Measurements from ENCODE around the gene GNRH2. TPM values are rescaled to one million over a fixed set of nuclear protein-coding genes. Genes with fewer than 3 reads are reported as not detected.

The GNRH2 gene
- total RNA-seq, 1 donor from 2014 or later = 2.7 TPM

- TF ChIP-seq CTCF (IDR thresholded peaks at IDR 0.05; ENCODE audit: unreplicated experiment) = no peak
- no peaks in the 10 kb centered on the region for H3K27me3 Mint-ChIP-seq
- no peak overlapping the region for H3K27ac Mint-ChIP-seq
- H3K36me3 Mint-ChIP-seq (ENCODE audit: insufficient read depth) = peaks cover 18% of the 10 kb centered on the region
- H3K4me1 Mint-ChIP-seq (ENCODE audit: low read depth) = no peaks in the 10 kb centered on the region
- DNase-seq (ENCODE audit: low spot score, unreplicated experiment) = no peak
- H3K9me3 Mint-ChIP-seq (ENCODE audit: low read depth) = no peaks in the 10 kb centered on the region
- H3K4me3 Mint-ChIP-seq (ENCODE audit: low read depth) = no peak overlapping the region
Measured at GRCh38 chr20:3032624-3033023, 10.8 kb upstream of the GNRH2 start.

- Mint-ChIP-seq H3K4me3 (ENCODE audit: low read depth) (no peak overlapping the region), H3K36me3 (ENCODE audit: insufficient read depth) (peaks cover 27% of the 10 kb centered on the region), H3K4me1 (ENCODE audit: low read depth) (peaks cover 13% of the 10 kb centered on the region), H3K27me3 (no peaks in the 10 kb centered on the region), H3K9me3 (ENCODE audit: low read depth) (no peaks in the 10 kb centered on the region), H3K27ac (no peak overlapping the region)
- no peak for TF ChIP-seq CTCF (IDR thresholded peaks at IDR 0.05; ENCODE audit: unreplicated experiment)
- DNase-seq (ENCODE audit: low spot score, unreplicated experiment) = no peak
Measured at GRCh38 chr20:3037654-3038053, 5.8 kb upstream of the GNRH2 start.

- no peaks in the 10 kb centered on the region for H3K9me3 Mint-ChIP-seq (ENCODE audit: low read depth)
- H3K27ac Mint-ChIP-seq = no peak overlapping the region
- H3K27me3 Mint-ChIP-seq = no peaks in the 10 kb centered on the region
- no peak for TF ChIP-seq CTCF (IDR thresholded peaks at IDR 0.05; ENCODE audit: unreplicated experiment)
- H3K36me3 Mint-ChIP-seq (ENCODE audit: insufficient read depth) = peaks cover 27% of the 10 kb centered on the region
- no peak for DNase-seq (ENCODE audit: low spot score, unreplicated experiment)
- H3K4me1 Mint-ChIP-seq (ENCODE audit: low read depth) = peaks cover 16% of the 10 kb centered on the region
- H3K4me3 Mint-ChIP-seq (ENCODE audit: low read depth) = no peak overlapping the region
Measured at GRCh38 chr20:3038454-3038853, 5.0 kb upstream of the GNRH2 start.

GRCh38 chr20:3039426-3039825, 4.0 kb upstream of the GNRH2 start:
- no peak for TF ChIP-seq CTCF (IDR thresholded peaks at IDR 0.05; ENCODE audit: unreplicated experiment)
- Mint-ChIP-seq H3K27ac (peak overlapping the region; percentile 11), H3K4me1 (ENCODE audit: low read depth) (peaks cover 16% of the 10 kb centered on the region), H3K4me3 (ENCODE audit: low read depth) (no peak overlapping the region), H3K9me3 (ENCODE audit: low read depth) (no peaks in the 10 kb centered on the region), H3K27me3 (no peaks in the 10 kb centered on the region), H3K36me3 (ENCODE audit: insufficient read depth) (peaks cover 25% of the 10 kb centered on the region)
- DNase-seq (ENCODE audit: low spot score, unreplicated experiment) = no peak

- no peak overlapping the region for H3K4me3 Mint-ChIP-seq (ENCODE audit: low read depth)
- peaks cover 20% of the 10 kb centered on the region for H3K36me3 Mint-ChIP-seq (ENCODE audit: insufficient read depth)
- H3K4me1 Mint-ChIP-seq (ENCODE audit: low read depth) = peaks cover 18% of the 10 kb centered on the region
- H3K27ac Mint-ChIP-seq = peak overlapping the region; percentile 11
- TF ChIP-seq CTCF (IDR thresholded peaks at IDR 0.05; ENCODE audit: unreplicated experiment) = no peak
- no peaks in the 10 kb centered on the region for H3K27me3 Mint-ChIP-seq
- no peaks in the 10 kb centered on the region for H3K9me3 Mint-ChIP-seq (ENCODE audit: low read depth)
- DNase-seq (ENCODE audit: low spot score, unreplicated experiment) = no peak
Measured at GRCh38 chr20:3040086-3040485, 3.3 kb upstream of the GNRH2 start.

Data from progenitor cell of endocrine pancreas (in vitro differentiated cells).